Measurements from ENCODE around the gene IKZF4. TPM values are rescaled to one million over a fixed set of nuclear protein-coding genes. Genes with fewer than 3 reads are reported as not detected.
A peak's percentile ranks its signal among the peaks of the same experiment; 100 is the strongest.

Gene IKZF4
- total RNA-seq, 1 experiment from 2014 or later: 13.6 TPM

DNA sequence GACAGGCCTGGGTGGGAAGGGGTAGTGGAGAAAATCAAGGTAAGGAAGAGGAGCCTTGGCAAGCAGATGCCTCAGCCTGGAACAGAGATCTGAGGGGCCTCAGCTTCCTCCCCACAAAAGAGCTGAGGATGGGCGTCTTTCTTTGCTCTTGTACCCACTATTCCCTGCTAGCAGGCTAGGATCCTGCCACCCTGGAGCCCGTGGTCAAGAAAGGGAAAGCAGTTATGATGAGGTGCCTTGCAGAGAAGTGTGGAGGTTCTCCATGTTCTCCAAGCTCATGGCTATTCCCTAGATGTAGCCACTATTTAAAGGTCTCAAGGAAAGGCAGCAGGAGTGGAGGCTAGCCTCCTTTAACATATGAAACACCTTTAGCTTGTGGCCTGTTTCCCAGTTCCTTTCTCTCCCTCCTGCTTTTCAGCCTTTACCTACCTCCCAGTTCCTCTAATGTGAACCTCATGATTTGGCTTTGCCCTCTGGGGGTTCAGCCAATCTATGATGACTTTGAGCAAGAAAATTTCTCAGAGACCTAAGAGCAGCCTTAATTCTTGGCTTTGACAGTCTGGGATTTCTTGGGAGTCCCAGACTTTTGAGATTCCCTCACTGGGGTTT lies 1.1 kb downstream of the IKZF4 start:
- Mint-ChIP-seq H3K9me3 (no peaks in the 10 kb centered on the region), H3K36me3 (peaks cover 17% of the 10 kb centered on the region), H3K27ac (no peak overlapping the region), H3K27me3 (ENCODE audit: low read depth) (no peaks in the 10 kb centered on the region), H3K4me1 (peaks cover 29% of the 10 kb centered on the region), H3K4me3 (peak overlapping the region; percentile 89)
- ChIA-PET CTCF (interaction anchor here (0.6 to 4.0 kb wide), 4 partner anchors 26 to 1631 kb away, joined by 4 to 32 read pairs (median 4); partner anchors contain the start of genes RAB5B and SUOX), POLR2A (interaction anchor here (0.5 to 2.3 kb wide), 2 partner anchors 14 to 19 kb away, joined by 3 to 21 read pairs; no protein-coding TSS in a partner anchor)
- no peak for DNase-seq (ENCODE audit: low spot score)
- TF ChIP-seq RORB (CRISPR knock-in tag; IDR thresholded peaks at IDR 0.05): no peak
- ATAC-seq: no peak

DNA sequence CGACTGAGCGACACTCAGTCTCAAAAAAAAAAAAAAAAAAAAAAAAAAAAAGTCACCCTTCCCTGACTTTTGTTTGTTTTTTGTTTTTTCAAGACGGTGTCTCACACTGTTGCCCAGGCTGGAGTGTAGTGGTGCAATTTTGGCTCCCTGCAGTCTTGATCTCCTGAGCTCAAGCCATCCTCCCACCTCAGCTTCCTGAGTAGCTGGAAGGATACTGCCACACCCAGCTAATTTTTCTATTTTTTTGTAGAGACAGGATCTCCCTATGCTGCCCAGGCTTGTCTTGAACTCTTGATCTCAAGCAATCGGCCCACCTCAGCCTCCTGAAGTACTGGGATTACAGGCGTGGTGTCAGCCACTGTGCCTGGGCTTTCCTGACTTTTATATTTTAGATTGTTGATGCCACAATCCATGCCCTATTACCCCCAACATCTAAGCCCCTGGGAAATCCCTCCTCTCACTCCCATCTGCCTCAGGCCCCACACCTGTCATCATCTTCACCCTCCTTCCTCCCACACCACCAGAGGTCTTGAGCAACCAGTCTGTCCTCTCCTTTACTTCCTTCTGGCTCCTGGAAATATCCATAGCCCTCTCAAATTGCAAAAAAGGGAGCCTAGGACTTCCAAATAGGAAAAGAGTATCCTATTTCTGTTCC lies 7.8 kb downstream of the IKZF4 start:
- ChIA-PET POLR2A (interaction anchor here (0.7 kb wide), 1 partner anchor 1094 kb away, joined by 5 read pairs; no protein-coding TSS in a partner anchor), CTCF (interaction anchor here (0.6 to 3.4 kb wide), 16 partner anchors 8 to 304 kb away, joined by 3 to 68 read pairs (median 4); partner anchors contain the start of genes IKZF4, ORMDL2, RAB5B and SARNP)
- DNase-seq (ENCODE audit: low spot score) (no peak), ATAC-seq (no peak)
- Mint-ChIP-seq H3K27me3 (ENCODE audit: low read depth) (no peaks in the 10 kb centered on the region), H3K36me3 (peaks cover 46% of the 10 kb centered on the region), H3K4me1 (no peaks in the 10 kb centered on the region), H3K27ac (no peak overlapping the region), H3K9me3 (no peaks in the 10 kb centered on the region), H3K4me3 (no peak overlapping the region)
- TF ChIP-seq GABPB1 (CRISPR knock-in tag; IDR thresholded peaks at IDR 0.05) (no peak), ZNF671 (CRISPR knock-in tag; IDR thresholded peaks at IDR 0.05) (no peak), TP53 (CRISPR knock-in tag; IDR thresholded peaks at IDR 0.05) (no peak), ATF1 (CRISPR knock-in tag; IDR thresholded peaks at IDR 0.05) (no peak), GTF2I (CRISPR knock-in tag; conservative IDR thresholded peaks at IDR 0.05) (no peak), RORB (CRISPR knock-in tag; IDR thresholded peaks at IDR 0.05) (no peak), JAZF1 (CRISPR knock-in tag; IDR thresholded peaks at IDR 0.05) (no peak), KAT7 (CRISPR knock-in tag; IDR thresholded peaks at IDR 0.05; ENCODE audit: borderline replicate concordance) (no peak), FOXJ3 (CRISPR knock-in tag; IDR thresholded peaks at IDR 0.05; ENCODE audit: borderline replicate concordance) (no peak), GRHL2 (CRISPR knock-in tag; IDR thresholded peaks at IDR 0.05; ENCODE audit: insufficient replicate concordance, severe bottlenecking) (no peak), ETV6 (CRISPR knock-in tag; IDR thresholded peaks at IDR 0.05) (no peak), CREM (CRISPR knock-in tag; IDR thresholded peaks at IDR 0.05) (no peak)
- TF ChIP-seq, protein P1, sequence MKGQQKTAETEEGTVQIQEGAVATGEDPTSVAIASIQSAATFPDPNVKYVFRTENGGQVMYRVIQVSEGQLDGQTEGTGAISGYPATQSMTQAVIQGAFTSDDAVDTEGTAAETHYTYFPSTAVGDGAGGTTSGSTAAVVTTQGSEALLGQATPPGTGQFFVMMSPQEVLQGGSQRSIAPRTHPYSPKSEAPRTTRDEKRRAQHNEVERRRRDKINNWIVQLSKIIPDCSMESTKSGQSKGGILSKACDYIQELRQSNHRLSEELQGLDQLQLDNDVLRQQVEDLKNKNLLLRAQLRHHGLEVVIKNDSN (CRISPR knock-in tag; IDR thresholded peaks at IDR 0.05): no peak
- TF ChIP-seq, protein P2, sequence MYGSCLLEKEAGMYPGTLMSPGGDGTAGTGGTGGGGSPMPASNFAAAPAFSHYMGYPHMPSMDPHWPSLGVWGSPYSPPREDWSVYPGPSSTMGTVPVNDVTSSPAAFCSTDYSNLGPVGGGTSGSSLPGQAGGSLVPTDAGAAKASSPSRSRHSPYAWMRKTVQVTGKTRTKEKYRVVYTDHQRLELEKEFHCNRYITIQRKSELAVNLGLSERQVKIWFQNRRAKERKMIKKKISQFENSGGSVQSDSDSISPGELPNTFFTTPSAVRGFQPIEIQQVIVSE (CRISPR knock-in tag; IDR thresholded peaks at IDR 0.05; ENCODE audit: borderline replicate concordance): no peak
- TF ChIP-seq, protein P3, sequence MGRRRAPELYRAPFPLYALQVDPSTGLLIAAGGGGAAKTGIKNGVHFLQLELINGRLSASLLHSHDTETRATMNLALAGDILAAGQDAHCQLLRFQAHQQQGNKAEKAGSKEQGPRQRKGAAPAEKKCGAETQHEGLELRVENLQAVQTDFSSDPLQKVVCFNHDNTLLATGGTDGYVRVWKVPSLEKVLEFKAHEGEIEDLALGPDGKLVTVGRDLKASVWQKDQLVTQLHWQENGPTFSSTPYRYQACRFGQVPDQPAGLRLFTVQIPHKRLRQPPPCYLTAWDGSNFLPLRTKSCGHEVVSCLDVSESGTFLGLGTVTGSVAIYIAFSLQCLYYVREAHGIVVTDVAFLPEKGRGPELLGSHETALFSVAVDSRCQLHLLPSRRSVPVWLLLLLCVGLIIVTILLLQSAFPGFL (CRISPR knock-in tag; IDR thresholded peaks at IDR 0.05; ENCODE audit: borderline replicate concordance): no peak
- TF ChIP-seq, protein P4, sequence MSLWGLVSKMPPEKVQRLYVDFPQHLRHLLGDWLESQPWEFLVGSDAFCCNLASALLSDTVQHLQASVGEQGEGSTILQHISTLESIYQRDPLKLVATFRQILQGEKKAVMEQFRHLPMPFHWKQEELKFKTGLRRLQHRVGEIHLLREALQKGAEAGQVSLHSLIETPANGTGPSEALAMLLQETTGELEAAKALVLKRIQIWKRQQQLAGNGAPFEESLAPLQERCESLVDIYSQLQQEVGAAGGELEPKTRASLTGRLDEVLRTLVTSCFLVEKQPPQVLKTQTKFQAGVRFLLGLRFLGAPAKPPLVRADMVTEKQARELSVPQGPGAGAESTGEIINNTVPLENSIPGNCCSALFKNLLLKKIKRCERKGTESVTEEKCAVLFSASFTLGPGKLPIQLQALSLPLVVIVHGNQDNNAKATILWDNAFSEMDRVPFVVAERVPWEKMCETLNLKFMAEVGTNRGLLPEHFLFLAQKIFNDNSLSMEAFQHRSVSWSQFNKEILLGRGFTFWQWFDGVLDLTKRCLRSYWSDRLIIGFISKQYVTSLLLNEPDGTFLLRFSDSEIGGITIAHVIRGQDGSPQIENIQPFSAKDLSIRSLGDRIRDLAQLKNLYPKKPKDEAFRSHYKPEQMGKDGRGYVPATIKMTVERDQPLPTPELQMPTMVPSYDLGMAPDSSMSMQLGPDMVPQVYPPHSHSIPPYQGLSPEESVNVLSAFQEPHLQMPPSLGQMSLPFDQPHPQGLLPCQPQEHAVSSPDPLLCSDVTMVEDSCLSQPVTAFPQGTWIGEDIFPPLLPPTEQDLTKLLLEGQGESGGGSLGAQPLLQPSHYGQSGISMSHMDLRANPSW (CRISPR knock-in tag; conservative IDR thresholded peaks at IDR 0.05; ENCODE audit: low read depth): no peak
- TF ChIP-seq, protein P5, sequence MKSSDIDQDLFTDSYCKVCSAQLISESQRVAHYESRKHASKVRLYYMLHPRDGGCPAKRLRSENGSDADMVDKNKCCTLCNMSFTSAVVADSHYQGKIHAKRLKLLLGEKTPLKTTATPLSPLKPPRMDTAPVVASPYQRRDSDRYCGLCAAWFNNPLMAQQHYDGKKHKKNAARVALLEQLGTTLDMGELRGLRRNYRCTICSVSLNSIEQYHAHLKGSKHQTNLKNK (CRISPR knock-in tag; IDR thresholded peaks at IDR 0.05): no peak

Data from WTC11 (cell line).